Esophagus squamous epithelium (tissue), 5 donors: ENCODE measurements around the gene MEIS1. TPM values are rescaled to one million over a fixed set of nuclear protein-coding genes. Genes with fewer than 3 reads are reported as not detected.

ENCODE experiments used
- DNase-seq: peaks from one replicate; lab custom pipeline; 2025; lab: John Stamatoyannopoulos, UW
- H3K27ac ChIP-seq, 4 donors: fragments of 200-600 bp; sonication (generic); one replicate each; pipeline ENCODE4 v1.5.1; 2016 to 2019; ENCODE audit warnings: mild to moderate bottlenecking in 1 of 4
- H3K27me3 ChIP-seq, 4 donors: fragments of 200-600 bp; sonication (generic); 1 replicate in 3 of 4; 2 replicates in 1 of 4; pipeline versions ENCODE4 v1.5.1 to v1.6.0; 2017 to 2021; ENCODE audit warnings: antibody characterized with exemption in 1 of 4
- H3K36me3 ChIP-seq, 3 donors: fragments of 200-600 bp; sonication (generic); one replicate each; pipeline ENCODE4 v1.5.1; 2016 to 2019
- H3K4me1 ChIP-seq, 3 donors: fragments of 200-600 bp; sonication (generic); one replicate each; pipeline ENCODE4 v1.5.1; 2017 to 2019
- H3K4me3 ChIP-seq, 4 donors: fragments of 200-600 bp; sonication (generic); 1 replicate in 3 of 4; 2 replicates in 1 of 4; pipeline ENCODE4 v1.5.1; 2016 to 2019; ENCODE audit warnings: mild to moderate bottlenecking in 2 of 4, moderate library complexity in 1 of 4
- H3K9me3 ChIP-seq, 3 donors: fragments of 200-600 bp; sonication (generic); one replicate each; pipeline ENCODE4 v1.5.1; 2016 to 2019
- CTCF ChIP-seq, 6 experiments: fragments of 450-650 bp in 4 of 6; fragments of 200-600 bp in 2 of 6; sonication (generic) in 2 of 6; IDR thresholded peaks; one replicate each; pipeline ENCODE4 v1.5.1; 2016 to 2019; ENCODE audit warnings: antibody characterized with exemption in 6 of 6, mild to moderate bottlenecking in 4 of 6, moderate library complexity in 4 of 6
- POLR2A ChIP-seq, 4 donors: fragments of 450-650 bp; IDR thresholded peaks; one replicate each; pipeline ENCODE4 v1.6.1; 2017; ENCODE audit warnings: antibody characterized with exemption in 4 of 4, mild to moderate bottlenecking in 4 of 4, moderate library complexity in 3 of 4
- WGBS, 2 donors: methylation state at CpG; one replicate each; pipeline ENCODE4 v1.1.5; 2018; 5-methylcytosine and 5-hydroxymethylcytosine counted together
- intact Hi-C: fragments of 100-400 bp; cut with DNase I; formaldehyde crosslinking; loops from one replicate; pipeline ENCODE4 v1.15.0; 2022
- total RNA-seq, 4 donors: library from RNA; depleted of rRNA; stranded (reverse); fragments of >200 nt; gene quantifications; one replicate each; pipeline ENCODE4 v1.1.0, GENCODE V29; 2016
- donor health status: DM: yes; HTN: yes; CAD: no.

Gene MEIS1
- total RNA-seq, 4 donors from 2014 or later: 17.8 to 56.1 (median 28.5) TPM

GRCh38 chr2:66561645-66562303 is 126.8 kb downstream of the MEIS1 start:
- Histone ChIP-seq H3K4me3 (no peak overlapping the region), H3K27me3 (no peaks in the 10 kb centered on the region), H3K9me3 (no peaks in the 10 kb centered on the region), H3K4me1 (peaks cover 0 to 48% (median 7%) of the 10 kb centered on the region in 3 donors), H3K36me3 (peaks cover 0 to 22% (median 0%) of the 10 kb centered on the region in 3 donors), H3K27ac (peak overlapping the region in 1 of 4 donors; percentile 42)
- intact Hi-C loops: no loop called here
- 46 to 55% methylated on average over 3 of the region's 3 CpGs for WGBS, 2 donors
- no peak for TF ChIP-seq POLR2A (IDR thresholded peaks at IDR 0.05)
- no peak for TF ChIP-seq CTCF (IDR thresholded peaks at IDR 0.05)
- no peak for DNase-seq

GRCh38 chr2:66562304-66562685 is 127.4 kb downstream of the MEIS1 start:
- Histone ChIP-seq H3K4me3 (no peak overlapping the region), H3K27ac (peak overlapping the region in 1 of 4 donors; percentile 42), H3K27me3 (no peaks in the 10 kb centered on the region), H3K4me1 (peaks cover 0 to 45% (median 4%) of the 10 kb centered on the region in 3 donors), H3K9me3 (no peaks in the 10 kb centered on the region), H3K36me3 (peaks cover 0 to 26% (median 0%) of the 10 kb centered on the region in 3 donors)
- TF ChIP-seq CTCF (IDR thresholded peaks at IDR 0.05): no peak
- no peak for TF ChIP-seq POLR2A (IDR thresholded peaks at IDR 0.05)
- WGBS, 2 donors: 61 to 64% methylated on average over 1 of the region's 1 CpG
- intact Hi-C loops: no loop called here
- no peak for DNase-seq

GRCh38 chr2:66563473-66563872 is 128.5 kb downstream of the MEIS1 start:
- no peak overlapping the region for H3K4me3 ChIP-seq
- H3K36me3 ChIP-seq: peaks cover 0 to 36% (median 0%) of the 10 kb centered on the region in 3 donors
- 67 to 70% methylated on average over 1 of the region's 1 CpG for WGBS, 2 donors
- no peak overlapping the region for H3K27ac ChIP-seq
- DNase-seq: no peak
- H3K9me3 ChIP-seq: no peaks in the 10 kb centered on the region
- H3K27me3 ChIP-seq: no peaks in the 10 kb centered on the region
- intact Hi-C loops: no loop called here
- no peak for TF ChIP-seq CTCF (IDR thresholded peaks at IDR 0.05)
- peaks cover 0 to 45% (median 4%) of the 10 kb centered on the region in 3 donors for H3K4me1 ChIP-seq

- Histone ChIP-seq H3K4me1 (peaks cover 0 to 45% (median 4%) of the 10 kb centered on the region in 3 donors), H3K27me3 (no peaks in the 10 kb centered on the region), H3K36me3 (peaks cover 0 to 41% (median 5%) of the 10 kb centered on the region in 3 donors), H3K27ac (no peak overlapping the region), H3K4me3 (no peak overlapping the region), H3K9me3 (no peaks in the 10 kb centered on the region)
- intact Hi-C loops: no loop called here
- WGBS, 2 donors: 33 to 50% methylated on average over 1 of the region's 1 CpG
- DNase-seq: no peak
- no peak for TF ChIP-seq CTCF (IDR thresholded peaks at IDR 0.05)
- TF ChIP-seq POLR2A (IDR thresholded peaks at IDR 0.05): no peak
Measured at GRCh38 chr2:66565291-66565690, 130.4 kb downstream of the MEIS1 start.

GRCh38 chr2:66566726-66567399 is 131.9 kb downstream of the MEIS1 start:
- Histone ChIP-seq H3K36me3 (peaks cover 0 to 50% (median 5%) of the 10 kb centered on the region in 3 donors), H3K4me3 (no peak overlapping the region), H3K27ac (no peak overlapping the region), H3K4me1 (peaks cover 0 to 31% (median 4%) of the 10 kb centered on the region in 3 donors), H3K27me3 (no peaks in the 10 kb centered on the region), H3K9me3 (no peaks in the 10 kb centered on the region)
- TF ChIP-seq CTCF (IDR thresholded peaks at IDR 0.05) (no peak), POLR2A (IDR thresholded peaks at IDR 0.05) (no peak)
- no peak for DNase-seq
- intact Hi-C loops: no loop called here
- WGBS, 2 donors: 79 to 90% methylated on average over 2 of the region's 2 CpGs
